Measurements from ENCODE around the gene GTF3C5. TPM values are rescaled to one million over a fixed set of nuclear protein-coding genes. Genes with fewer than 3 reads are reported as not detected.

GTF3C5 gene
- total and polyA plus RNA-seq, 8 donors, result 17.4 to 68.5 (median 25.1) TPM

- no peaks in the 10 kb centered on the region for H3K27me3 ChIP-seq
- no peak overlapping the region for H3K27ac ChIP-seq
- no peaks in the 10 kb centered on the region for H3K9me3 ChIP-seq
- WGBS, 2 donors, result 71 to 73% methylated on average over 3 of the region's 3 CpGs
- intact Hi-C loops (cut with DNase I), result no loop called here
- DNase-seq (no peak), ATAC-seq (no peak), FAIRE-seq (no peak)
- no peaks in the 10 kb centered on the region for H3K36me3 ChIP-seq
- no peak overlapping the region for H3K4me3 ChIP-seq
- no peak for TF ChIP-seq CTCF (IDR thresholded peaks at IDR 0.05)
- H3K4me1 ChIP-seq, result peaks cover 11 to 21% (median 13%) of the 10 kb centered on the region in 3 donors
Measured at GRCh38 chr9:133028221-133028620, 2.6 kb upstream of the GTF3C5 start.

- peaks cover 11 to 21% (median 13%) of the 10 kb centered on the region in 3 donors for H3K4me1 ChIP-seq
- WGBS, 2 donors, result 0% methylated on average over 27 to 28 of the region's 28 CpGs
- FAIRE-seq, result no peak
Measured at GRCh38 chr9:133029994-133030316, 842 bp upstream of the GTF3C5 start.

GRCh38 chr9:133031130-133031422 lies 279 bp downstream of the GTF3C5 start:
- Histone ChIP-seq H3K4me1 (peaks cover 11 to 21% (median 13%) of the 10 kb centered on the region in 3 donors), H3K9me3 (no peaks in the 10 kb centered on the region), H3K36me3 (no peaks in the 10 kb centered on the region), H3K27me3 (no peaks in the 10 kb centered on the region), H3K4me3 (peak overlapping the region; percentile 60 to 95 (median 89)), H3K27ac (peak overlapping the region; percentile 64 to 90 (median 84))
- intact Hi-C loops (cut with DNase I), result no loop called here
- ATAC-seq, result no peak
- no peak for FAIRE-seq
- no peak for DNase-seq
- no peak for TF ChIP-seq CTCF (IDR thresholded peaks at IDR 0.05)
- WGBS, 2 donors, result 1% methylated on average over 16 of the region's 16 CpGs

More at GRCh38 chr9:133029994-133030316, 842 bp upstream of the GTF3C5 start:
- DNase-seq, result peak in 1 of 6 donors; percentile 77
- H3K9me3 ChIP-seq, result no peaks in the 10 kb centered on the region
- peak overlapping the region; percentile 70 to 95 (median 89) for H3K4me3 ChIP-seq
- no peak for TF ChIP-seq CTCF (IDR thresholded peaks at IDR 0.05)
- H3K27me3 ChIP-seq, result no peaks in the 10 kb centered on the region
- H3K27ac ChIP-seq, result peak overlapping the region; percentile 71 to 90 (median 84)
- intact Hi-C loops (cut with DNase I), result no loop called here
- H3K36me3 ChIP-seq, result no peaks in the 10 kb centered on the region
- ATAC-seq, result peak in 3 of 4 donors; percentile 1 to 2 (median 1)

- Histone ChIP-seq H3K4me1 (peaks cover 11 to 21% (median 13%) of the 10 kb centered on the region in 3 donors), H3K27ac (no peak overlapping the region), H3K9me3 (no peaks in the 10 kb centered on the region), H3K27me3 (no peaks in the 10 kb centered on the region), H3K4me3 (peak overlapping the region; percentile 60 to 95 (median 89)), H3K36me3 (no peaks in the 10 kb centered on the region)
- peak in 1 of 6 donors; percentile 11 for DNase-seq
- no peak for FAIRE-seq
- 52 to 64% methylated on average over 10 of the region's 10 CpGs for WGBS, 2 donors
- intact Hi-C loops (cut with DNase I), result no loop called here
- TF ChIP-seq CTCF (IDR thresholded peaks at IDR 0.05), result no peak
- no peak for ATAC-seq
Measured at GRCh38 chr9:133031496-133031911, 707 bp downstream of the GTF3C5 start.

GRCh38 chr9:133032171-133032570 lies 1.4 kb downstream of the GTF3C5 start:
- no peaks in the 10 kb centered on the region for H3K36me3 ChIP-seq
- FAIRE-seq, result no peak
- ATAC-seq, result no peak
- TF ChIP-seq CTCF (IDR thresholded peaks at IDR 0.05), result no peak
- intact Hi-C loops (cut with DNase I), result no loop called here
- 85 to 90% methylated on average over 10 of the region's 10 CpGs for WGBS, 2 donors
- peak in 1 of 6 donors; percentile 11 for DNase-seq
- peak overlapping the region in 1 of 4 donors; percentile 87 for H3K4me3 ChIP-seq
- H3K9me3 ChIP-seq, result no peaks in the 10 kb centered on the region
- no peak overlapping the region for H3K27ac ChIP-seq
- H3K4me1 ChIP-seq, result peaks cover 11 to 21% (median 13%) of the 10 kb centered on the region in 3 donors
- no peaks in the 10 kb centered on the region for H3K27me3 ChIP-seq

All from pancreas (tissue), 10 donors.